Stimulated activated naive CD8-positive, alpha-beta T cell treated with anti-CD3 and anti-CD28 coated beads, Interleukin-15, Interleukin-2, amounts not matched to agents 100 ng/mL and 50 ng/mL, for 24 hours (primary cell): ENCODE measurements around the gene CNST.
"Not testable (repeated sequence)": the region's sequence is repeated elsewhere in the genome, so short reads cannot be mapped to it uniquely, and the experiment has no call there.

ENCODE experiments used
- H3K27ac Mint-ChIP-seq: one replicate; pipeline ENCODE4 v1.8.0; 2021; ENCODE audit warnings: mild to moderate bottlenecking, mixed read lengths
- H3K27me3 Mint-ChIP-seq: one replicate; pipeline ENCODE4 v1.8.0; 2021; ENCODE audit warnings: mixed read lengths
- H3K36me3 Mint-ChIP-seq: one replicate; pipeline ENCODE4 v1.8.0; 2021; ENCODE audit warnings: low read depth, mixed read lengths
- H3K4me1 Mint-ChIP-seq: one replicate; pipeline ENCODE4 v1.8.0; 2021; ENCODE audit warnings: low read depth, mixed read lengths
- H3K4me3 Mint-ChIP-seq: one replicate; pipeline ENCODE4 v1.8.0; 2021; ENCODE audit warnings: mild to moderate bottlenecking, mixed read lengths
- H3K9me3 Mint-ChIP-seq: one replicate; pipeline ENCODE4 v1.8.0; 2021; ENCODE audit warnings: mixed read lengths

The CNST gene

DNA sequence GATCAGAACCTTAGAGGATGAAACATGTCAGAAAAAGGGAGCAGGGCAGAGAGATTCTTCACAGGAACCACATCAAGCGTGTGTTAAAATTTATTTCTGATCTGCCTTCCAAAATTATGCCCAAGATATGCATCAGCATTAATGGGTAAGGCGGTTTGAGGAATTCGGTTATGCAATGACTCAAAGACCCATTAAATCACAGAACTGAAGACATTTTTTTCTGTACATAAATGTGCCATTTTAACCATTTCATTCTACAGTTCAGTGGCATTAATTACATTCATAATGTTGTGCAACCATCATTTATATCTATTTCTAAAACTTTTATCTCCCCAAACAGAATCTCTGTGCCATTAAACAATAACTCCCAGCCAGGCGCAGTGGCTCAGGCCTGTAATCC, 43.4 kb downstream of the CNST start:
- Mint-ChIP-seq H3K4me1 (peaks cover 44% of the 10 kb centered on the region), H3K36me3 (peaks cover 10% of the 10 kb centered on the region), H3K27ac (no peak overlapping the region), H3K9me3 (no peaks in the 10 kb centered on the region), H3K27me3 (no peaks in the 10 kb centered on the region), H3K4me3 (no peak overlapping the region)

DNA sequence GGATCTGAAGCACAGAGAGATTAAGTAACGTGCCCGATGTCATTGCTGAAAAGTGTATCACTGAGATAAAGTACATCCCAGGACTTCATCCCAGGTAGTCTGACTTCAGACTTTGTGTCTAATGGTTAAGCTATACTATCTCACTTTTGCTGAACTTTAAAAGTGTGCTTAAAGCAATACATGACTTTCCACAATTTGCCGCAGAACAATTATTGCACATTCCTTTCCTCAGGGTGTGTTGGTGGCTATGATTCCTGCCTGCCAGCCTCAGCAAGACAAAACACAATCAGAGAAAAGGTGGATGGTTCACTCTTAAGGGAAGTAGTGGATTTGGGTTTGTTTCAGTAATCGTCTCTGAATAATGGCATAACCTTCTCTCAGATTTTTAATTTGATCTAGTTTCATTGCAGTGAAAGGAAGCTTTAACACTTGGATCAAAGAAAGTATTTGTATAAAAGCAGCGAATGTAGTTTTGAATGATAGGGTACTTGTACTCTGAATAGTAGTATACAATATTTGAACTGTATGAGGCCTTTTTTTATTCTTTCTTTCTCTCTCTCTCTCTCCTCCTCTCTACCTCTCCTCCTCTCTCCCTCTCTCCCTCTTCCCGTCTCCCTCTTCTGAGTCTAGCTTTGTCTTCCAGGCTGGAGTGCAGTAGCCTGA, 47.0 kb downstream of the CNST start:
- Mint-ChIP-seq H3K27me3 (no peaks in the 10 kb centered on the region), H3K36me3 (peaks cover 25% of the 10 kb centered on the region), H3K9me3 (no peaks in the 10 kb centered on the region), H3K4me1 (peaks cover 39% of the 10 kb centered on the region), H3K4me3 (no peak overlapping the region), H3K27ac (no peak overlapping the region)

DNA sequence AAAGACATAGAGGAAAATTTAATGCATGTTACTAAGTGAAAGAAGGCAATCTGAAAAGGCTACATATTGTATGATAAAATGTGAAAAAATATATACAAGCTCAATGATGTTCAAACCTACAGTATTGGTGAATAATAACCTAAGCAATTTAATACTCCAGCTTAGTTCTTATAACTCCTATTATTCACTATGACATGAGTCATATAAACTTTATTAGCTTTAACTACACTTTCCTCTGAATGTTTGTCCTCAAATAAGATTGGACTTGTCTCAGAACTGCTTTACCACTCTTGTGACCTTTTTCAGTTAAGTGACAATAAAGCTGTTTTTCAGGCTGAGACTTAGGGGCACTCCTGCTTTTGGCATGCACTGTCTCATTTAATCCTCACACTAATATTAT, 50.9 kb downstream of the CNST start:
- no peaks in the 10 kb centered on the region for H3K27me3 Mint-ChIP-seq
- peaks cover 7% of the 10 kb centered on the region for H3K4me1 Mint-ChIP-seq
- H3K9me3 Mint-ChIP-seq = no peaks in the 10 kb centered on the region
- peaks cover 44% of the 10 kb centered on the region for H3K36me3 Mint-ChIP-seq
- H3K4me3 Mint-ChIP-seq = no peak overlapping the region
- no peak overlapping the region for H3K27ac Mint-ChIP-seq

DNA sequence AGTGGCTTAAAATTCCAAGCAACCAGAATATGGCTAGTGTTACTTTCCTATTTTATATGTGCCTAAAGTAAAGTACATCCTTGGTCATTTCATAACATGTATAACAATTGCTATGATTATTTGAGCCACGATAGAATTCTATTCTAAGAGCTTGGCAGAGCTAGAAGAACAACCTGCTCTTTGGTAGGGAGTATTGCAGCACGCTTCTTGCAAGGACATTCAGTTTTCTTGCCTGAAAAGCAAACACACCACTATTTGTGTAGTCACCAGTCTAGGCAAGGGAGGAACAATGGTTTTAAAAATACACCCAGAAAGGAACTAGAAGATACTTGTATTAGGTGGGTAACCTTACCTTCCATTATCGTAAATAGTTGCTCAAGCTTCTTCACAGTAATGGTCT, 51.5 kb downstream of the CNST start:
- Mint-ChIP-seq H3K4me3 (no peak overlapping the region), H3K27ac (no peak overlapping the region), H3K36me3 (peaks cover 48% of the 10 kb centered on the region), H3K9me3 (no peaks in the 10 kb centered on the region), H3K27me3 (no peaks in the 10 kb centered on the region), H3K4me1 (peaks cover 7% of the 10 kb centered on the region)

DNA sequence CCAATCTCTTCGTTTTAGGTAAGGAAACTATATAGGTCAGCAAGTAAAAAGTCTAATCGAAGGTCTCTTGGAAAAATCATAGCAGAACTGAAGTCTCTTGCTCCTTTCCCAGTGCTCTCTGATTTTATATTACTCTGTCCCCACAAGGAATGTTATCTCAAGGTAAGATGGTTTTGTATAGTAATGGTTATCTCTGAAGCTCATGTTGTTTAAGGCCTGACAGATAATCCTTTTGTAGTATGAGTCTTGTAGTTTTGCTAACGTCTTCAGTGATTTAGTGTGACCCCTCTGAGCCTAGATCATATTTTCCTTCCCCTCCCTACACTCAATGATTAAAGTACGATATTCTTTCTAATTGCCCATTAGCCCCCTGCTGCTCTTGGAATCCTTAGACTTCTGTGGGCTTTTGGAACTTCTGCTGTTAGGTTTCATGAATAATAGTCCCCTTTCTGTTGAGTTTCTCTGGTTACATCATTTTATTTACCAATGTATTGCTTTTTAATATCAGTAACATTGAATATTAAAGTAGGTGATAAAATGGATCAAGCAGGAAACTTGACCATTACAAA, 52.1 kb downstream of the CNST start:
- no peak overlapping the region for H3K27ac Mint-ChIP-seq
- no peaks in the 10 kb centered on the region for H3K9me3 Mint-ChIP-seq

DNA sequence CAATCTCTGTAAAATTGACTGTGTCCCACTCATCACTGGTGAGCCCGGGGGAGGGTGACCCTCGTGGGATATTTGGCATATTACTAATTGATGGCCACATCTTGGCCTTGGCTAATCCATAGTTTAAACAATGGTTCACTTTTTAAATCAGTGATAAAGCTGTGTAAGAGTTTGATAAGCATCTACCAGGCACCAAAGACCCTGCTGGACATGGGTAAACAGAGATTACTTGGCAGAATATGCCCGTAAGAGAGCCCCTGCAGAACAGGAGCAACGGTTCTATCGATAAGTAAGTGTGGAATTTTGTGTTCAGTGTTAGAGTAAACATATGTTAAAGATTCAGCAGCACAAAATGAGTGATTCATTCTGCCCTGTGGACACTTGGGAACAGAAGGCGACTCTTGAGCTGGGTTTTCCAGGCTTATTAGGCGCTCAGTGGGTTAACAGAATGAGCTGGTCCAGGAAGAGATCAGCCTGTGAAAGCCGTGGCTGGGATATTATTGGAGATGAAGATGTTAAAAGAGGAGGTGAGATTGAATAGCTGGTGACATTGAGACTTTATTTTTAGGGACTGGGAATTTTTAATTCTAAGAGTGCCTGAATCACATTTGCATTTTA, 55.9 kb downstream of the CNST start:
- H3K27ac Mint-ChIP-seq = no peak overlapping the region
- no peaks in the 10 kb centered on the region for H3K9me3 Mint-ChIP-seq
- H3K36me3 Mint-ChIP-seq = peaks cover 64% of the 10 kb centered on the region
- H3K27me3 Mint-ChIP-seq = no peaks in the 10 kb centered on the region
- H3K4me1 Mint-ChIP-seq = no peaks in the 10 kb centered on the region
- H3K4me3 Mint-ChIP-seq = no peak overlapping the region

More for the DNA sequence above, 52.1 kb downstream of the CNST start:
- H3K4me3 Mint-ChIP-seq = no peak overlapping the region
- peaks cover 4% of the 10 kb centered on the region for H3K4me1 Mint-ChIP-seq
- H3K36me3 Mint-ChIP-seq = peaks cover 48% of the 10 kb centered on the region
- H3K27me3 Mint-ChIP-seq = no peaks in the 10 kb centered on the region

DNA sequence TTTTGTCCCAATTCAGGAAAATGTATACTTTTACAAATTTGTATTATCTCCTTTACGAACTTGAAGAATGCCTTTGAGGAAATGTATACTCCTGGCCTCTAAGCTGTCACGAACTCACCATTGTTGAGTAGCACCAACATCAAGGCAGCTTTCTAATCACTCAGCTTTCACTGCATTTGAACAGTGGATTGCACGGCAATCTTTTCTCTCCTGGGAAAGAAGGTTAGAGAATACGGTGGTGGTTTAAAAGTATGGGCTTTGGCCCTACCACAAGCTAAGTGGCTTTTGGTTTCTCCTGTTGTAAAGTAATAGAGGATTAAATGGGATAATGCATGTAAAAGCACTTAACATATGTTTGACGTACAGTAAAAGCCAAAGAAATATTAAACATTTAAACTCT, 57.8 kb downstream of the CNST start:
- no peak overlapping the region for H3K27ac Mint-ChIP-seq
- no peaks in the 10 kb centered on the region for H3K27me3 Mint-ChIP-seq
- no peak overlapping the region for H3K4me3 Mint-ChIP-seq
- peaks cover 2% of the 10 kb centered on the region for H3K4me1 Mint-ChIP-seq
- peaks cover 53% of the 10 kb centered on the region for H3K36me3 Mint-ChIP-seq
- H3K9me3 Mint-ChIP-seq = no peaks in the 10 kb centered on the region

DNA sequence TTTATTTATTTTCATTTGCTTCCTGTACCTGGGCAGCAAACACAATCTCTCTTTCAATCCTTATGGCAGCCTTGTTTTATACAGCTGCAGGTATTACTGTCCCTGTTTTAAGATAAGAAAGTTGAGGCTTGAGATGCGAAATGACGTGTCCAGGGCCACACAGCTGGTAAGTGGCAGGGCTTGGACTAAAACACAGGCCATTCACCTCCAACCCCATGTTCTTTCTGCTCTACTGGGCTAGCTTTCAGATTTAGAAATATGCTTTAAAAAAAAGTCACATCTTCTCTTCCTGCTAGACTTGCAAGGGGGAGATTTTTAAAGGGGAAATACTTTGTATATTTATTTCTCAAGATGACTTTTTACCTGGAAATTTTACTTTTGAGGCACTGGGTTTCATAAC, 62.8 kb downstream of the CNST start:
- Mint-ChIP-seq H3K36me3 (peaks cover 53% of the 10 kb centered on the region), H3K27ac (no peak overlapping the region), H3K9me3 (no peaks in the 10 kb centered on the region)

DNA sequence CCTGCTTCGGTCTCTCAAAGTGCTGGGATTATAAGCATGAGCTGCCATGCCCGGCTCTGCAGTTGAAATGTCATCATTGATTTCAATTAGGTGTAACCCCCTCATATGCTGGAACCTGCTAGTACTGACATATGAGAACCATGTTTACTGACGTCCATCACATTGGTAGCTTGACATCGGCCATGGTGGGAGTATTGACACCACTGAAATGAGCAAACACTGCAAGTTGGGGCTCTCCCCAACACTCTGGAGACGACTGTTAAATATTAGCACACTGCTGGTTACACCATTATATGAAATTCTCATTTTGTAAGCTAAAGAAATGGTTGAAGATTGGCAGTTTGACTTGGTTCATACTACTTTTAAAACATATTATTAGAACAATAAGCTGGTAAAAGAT, 63.7 kb downstream of the CNST start:
- no peak overlapping the region for H3K27ac Mint-ChIP-seq
- no peak overlapping the region for H3K4me3 Mint-ChIP-seq
- no peaks in the 10 kb centered on the region for H3K9me3 Mint-ChIP-seq
- peaks cover 52% of the 10 kb centered on the region for H3K36me3 Mint-ChIP-seq
- peaks cover 3% of the 10 kb centered on the region for H3K4me1 Mint-ChIP-seq
- no peaks in the 10 kb centered on the region for H3K27me3 Mint-ChIP-seq

More for the DNA sequence above, 62.8 kb downstream of the CNST start:
- Mint-ChIP-seq H3K4me1 (peaks cover 3% of the 10 kb centered on the region), H3K4me3 (no peak overlapping the region), H3K27me3 (no peaks in the 10 kb centered on the region)

DNA sequence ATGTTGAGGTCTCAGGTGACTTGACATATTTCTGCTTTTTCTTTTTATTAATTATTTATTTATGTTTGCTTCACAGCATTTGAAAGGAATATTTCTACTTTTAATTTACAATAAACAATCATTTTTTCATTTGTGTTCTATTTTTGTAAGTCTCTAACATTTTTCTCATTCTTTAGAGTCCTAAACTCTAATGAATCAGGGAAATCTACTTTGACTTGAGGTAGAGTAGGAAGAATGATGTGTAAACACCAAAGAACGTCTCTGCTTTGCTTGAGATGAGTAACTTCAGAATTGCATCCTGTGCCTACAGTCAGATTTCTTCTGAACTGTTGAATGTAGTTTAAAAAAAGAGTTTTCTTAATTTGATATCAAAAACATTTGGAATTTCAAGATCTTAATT, 65.2 kb downstream of the CNST start:
- peaks cover 3% of the 10 kb centered on the region for H3K4me1 Mint-ChIP-seq
- no peak overlapping the region for H3K4me3 Mint-ChIP-seq
- H3K9me3 Mint-ChIP-seq = no peaks in the 10 kb centered on the region
- no peak overlapping the region for H3K27ac Mint-ChIP-seq
- H3K36me3 Mint-ChIP-seq = peaks cover 45% of the 10 kb centered on the region
- no peaks in the 10 kb centered on the region for H3K27me3 Mint-ChIP-seq

DNA sequence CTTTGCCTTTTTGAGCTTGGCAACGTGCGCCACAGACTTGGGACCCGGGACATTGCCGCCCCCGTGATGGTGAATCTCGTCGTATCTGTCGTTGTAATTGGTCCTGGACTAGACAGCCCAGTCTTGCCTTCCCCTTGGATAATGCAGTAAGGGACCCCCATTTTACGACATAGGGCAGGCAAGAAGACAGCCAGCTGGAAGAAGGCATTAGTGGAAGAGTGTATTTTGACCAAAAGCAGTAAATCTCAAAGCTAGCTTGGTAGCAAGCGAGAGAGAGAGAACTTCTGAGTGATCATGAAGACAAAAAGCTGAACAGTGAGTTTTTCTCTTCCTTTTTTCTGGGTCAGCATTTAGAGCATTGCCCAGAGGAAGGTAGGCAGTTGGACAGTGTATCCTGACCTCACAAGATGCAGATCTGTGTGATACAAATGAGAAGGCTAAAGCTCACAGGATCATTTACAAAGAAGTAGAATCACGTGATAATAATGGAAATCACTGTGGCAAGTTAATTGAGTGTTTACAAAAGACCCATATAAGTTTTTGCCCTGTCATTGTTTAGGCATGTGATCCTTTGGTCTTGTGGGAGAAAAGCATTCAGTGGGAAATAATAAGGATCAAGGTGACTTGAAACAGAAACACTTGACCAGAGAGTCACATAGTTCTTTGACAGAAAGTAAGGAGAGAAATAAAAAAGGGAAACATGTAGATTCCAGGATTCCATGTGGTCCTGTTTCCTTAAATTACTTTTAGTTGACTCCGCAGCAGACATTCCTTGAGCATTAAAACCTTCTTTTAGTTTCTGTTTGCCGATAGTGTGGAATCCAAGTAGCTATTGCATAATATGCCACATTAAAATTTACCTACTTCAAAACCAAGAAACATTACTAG, 66.3 kb downstream of the CNST start:
- H3K4me3 Mint-ChIP-seq = no peak overlapping the region
- no peak overlapping the region for H3K27ac Mint-ChIP-seq
- H3K27me3 Mint-ChIP-seq = no peaks in the 10 kb centered on the region
- no peaks in the 10 kb centered on the region for H3K9me3 Mint-ChIP-seq
- H3K36me3 Mint-ChIP-seq = peaks cover 35% of the 10 kb centered on the region
- peaks cover 3% of the 10 kb centered on the region for H3K4me1 Mint-ChIP-seq

DNA sequence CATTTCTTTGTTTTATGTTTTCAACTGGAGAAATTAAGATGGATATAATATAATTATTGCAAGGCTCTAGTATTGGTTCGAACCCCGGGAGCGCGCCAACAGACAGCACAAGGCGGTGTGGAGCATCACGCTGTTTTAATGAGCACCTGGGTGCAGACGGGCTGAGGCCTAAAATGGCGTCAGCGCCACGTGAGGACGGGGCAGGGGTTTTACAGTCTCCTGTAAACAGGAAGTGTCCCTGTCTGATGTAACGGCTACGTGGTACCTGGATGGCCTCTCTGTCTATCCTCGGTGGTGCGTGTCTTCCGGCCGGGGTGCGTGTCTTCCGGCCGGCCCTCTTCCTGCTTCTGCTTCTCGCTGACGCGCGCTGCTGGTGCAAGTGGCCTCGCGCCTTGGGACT, 68.4 kb downstream of the CNST start:
- H3K36me3 Mint-ChIP-seq = peaks cover 31% of the 10 kb centered on the region
- not testable (repeated sequence) for H3K4me3 Mint-ChIP-seq, H3K9me3 Mint-ChIP-seq, H3K27ac Mint-ChIP-seq, H3K4me1 Mint-ChIP-seq, H3K27me3 Mint-ChIP-seq

DNA sequence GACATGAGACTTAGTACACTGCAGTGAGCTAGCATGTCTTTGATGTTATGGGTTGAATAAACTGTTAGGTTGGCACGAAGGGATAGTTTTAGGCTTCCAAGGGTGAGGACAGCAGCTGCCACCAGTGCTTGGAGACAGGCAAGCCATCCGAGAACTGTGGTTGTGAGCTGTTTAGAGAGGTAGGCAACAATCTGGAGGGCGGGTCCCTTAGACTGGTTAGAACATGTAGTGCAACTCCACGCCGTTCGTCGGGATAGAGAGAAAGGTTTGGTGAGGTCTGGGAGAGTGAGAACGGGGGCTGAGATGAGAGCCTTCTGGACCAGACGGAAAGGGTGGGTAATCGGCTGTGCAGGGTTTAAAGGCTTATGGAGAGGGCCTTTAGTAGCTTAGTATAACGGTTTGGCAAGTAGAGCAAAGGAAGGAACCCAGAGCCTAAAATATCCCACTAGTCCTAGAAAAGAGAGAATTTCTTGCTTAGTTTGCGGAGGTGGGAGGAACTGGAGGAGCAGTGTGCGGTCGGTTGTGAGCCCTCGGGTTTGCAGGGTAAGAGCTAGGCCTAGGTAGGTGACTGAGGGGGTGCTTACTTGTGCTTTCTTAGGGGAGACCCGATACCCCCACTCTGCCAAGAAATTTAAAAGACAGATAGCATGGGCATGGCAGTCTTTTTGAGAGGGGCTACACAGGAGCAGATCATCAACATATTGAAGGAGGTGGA, 72.8 kb downstream of the CNST start:
- Mint-ChIP-seq H3K27me3 (no peaks in the 10 kb centered on the region), H3K36me3 (peaks cover 28% of the 10 kb centered on the region), H3K9me3 (peaks cover 4% of the 10 kb centered on the region), H3K27ac (no peak overlapping the region), H3K4me3 (no peak overlapping the region), H3K4me1 (peaks cover 3% of the 10 kb centered on the region)

DNA sequence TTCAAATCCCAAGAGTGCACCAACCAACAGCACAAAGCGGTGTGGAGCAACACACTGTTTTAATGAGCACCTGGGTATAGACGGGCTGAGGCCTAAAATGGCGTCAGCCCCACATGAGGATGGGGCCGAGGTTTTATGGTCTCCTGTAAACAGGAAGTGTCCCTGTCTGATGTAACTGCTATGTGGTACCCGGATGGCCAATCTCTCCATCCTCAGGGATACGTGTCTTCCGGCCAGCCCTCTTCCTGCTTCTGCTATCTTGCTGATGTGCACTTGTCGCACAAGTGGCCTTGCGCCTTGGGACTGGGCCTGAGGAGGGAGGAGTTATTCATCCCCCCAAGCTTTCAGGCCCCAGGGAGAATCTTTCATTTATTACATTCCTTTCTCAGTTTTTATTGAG, 73.5 kb downstream of the CNST start:
- no peak overlapping the region for H3K4me3 Mint-ChIP-seq
- peak overlapping the region; percentile 87 for H3K27ac Mint-ChIP-seq
- peaks cover 4% of the 10 kb centered on the region for H3K9me3 Mint-ChIP-seq
- peaks cover 3% of the 10 kb centered on the region for H3K4me1 Mint-ChIP-seq
- H3K27me3 Mint-ChIP-seq = no peaks in the 10 kb centered on the region
- H3K36me3 Mint-ChIP-seq = peaks cover 28% of the 10 kb centered on the region
